A673 (cell line): Measurements from ENCODE around the gene HSD17B14. TPM values are rescaled to one million over a fixed set of nuclear protein-coding genes. Genes with fewer than 3 reads are reported as not detected.
"Not testable (repeated sequence)": the region's sequence is repeated elsewhere in the genome, so short reads cannot be mapped to it uniquely, and the experiment has no call there.

Source experiments
- BruUV-seq: library from RNA; stranded (reverse); fragments of 400-500 nt; replicated peaks from 2 replicates; lab custom pipeline; 2021; lab: Mats Ljungman, UMichigan
- CTCF ChIA-PET: fragments of 300-600 bp; sonication (Branson Sonifier 250); formaldehyde crosslinking; loops from one replicate; lab custom pipeline; 2022; ENCODE audit warnings: antibody characterized with exemption; lab: Charles Lee
- POLR2A ChIA-PET: fragments of 300-600 bp; sonication (Branson Sonifier 250); formaldehyde crosslinking; loops from one replicate; lab custom pipeline; 2022; ENCODE audit warnings: antibody characterized with exemption; ENCODE audit not compliant: low non-redundant PET; lab: Charles Lee
- DNase-seq: peaks from one replicate; pipeline ENCODE4 v3.0.0-alpha.2; 2015; ENCODE audit warnings: low spot score
- H3K27ac ChIP-seq: fragments of 200-600 bp; sonication (generic); 2 replicates; pipeline ENCODE4 v1.5.1; 2016; ENCODE audit warnings: mixed run types, low read depth, mild to moderate bottlenecking, mixed read lengths, antibody characterized with exemption, low read length; ENCODE audit not compliant: poor library complexity, severe bottlenecking
- H3K27me3 ChIP-seq: fragments of 200-600 bp; sonication (generic); replicated peaks from 2 replicates; pipeline ENCODE4 v1.6.1; 2017; ENCODE audit warnings: mixed run types, low read depth, mild to moderate bottlenecking, mixed read lengths, antibody characterized with exemption, low read length; ENCODE audit not compliant: insufficient read depth, poor library complexity
- H3K36me3 ChIP-seq: fragments of 200-600 bp; sonication (generic); 2 replicates; pipeline ENCODE4 v1.6.1; 2016; ENCODE audit warnings: mixed run types, mild to moderate bottlenecking, mixed read lengths, antibody characterized with exemption, low read length; ENCODE audit not compliant: insufficient read depth, poor library complexity, severe bottlenecking
- H3K4me1 ChIP-seq: fragments of 200-600 bp; sonication (generic); 2 replicates; pipeline ENCODE4 v1.6.1; 2017; ENCODE audit warnings: mixed run types, mild to moderate bottlenecking, mixed read lengths, antibody characterized with exemption, low read length; ENCODE audit not compliant: insufficient read depth, poor library complexity, severe bottlenecking
- H3K4me3 ChIP-seq: fragments of 200-600 bp; sonication (generic); 2 replicates; pipeline ENCODE4 v1.5.1; 2016; ENCODE audit warnings: low read depth, mixed run types, mild to moderate bottlenecking, mixed read lengths, low read length; ENCODE audit not compliant: poor library complexity, severe bottlenecking
- H3K9me3 ChIP-seq: fragments of 200-600 bp; sonication (generic); 2 replicates; pipeline ENCODE4 v1.6.1; 2016; ENCODE audit warnings: mixed run types, low read depth, mild to moderate bottlenecking, mixed read lengths, antibody characterized with exemption, low read length; ENCODE audit not compliant: poor library complexity, severe bottlenecking
- EZH2 ChIP-seq: fragments of 200-600 bp; sonication (generic); IDR thresholded peaks from 2 replicates; pipeline ENCODE4 v1.6.1; 2017; ENCODE audit warnings: borderline replicate concordance, low read depth, mild to moderate bottlenecking, mixed read lengths, antibody characterized with exemption, low read length; ENCODE audit not compliant: poor library complexity, severe bottlenecking
- intact Hi-C: fragments of 100-400 bp; cut with micrococcal nuclease; formaldehyde crosslinking; loops from one replicate; pipeline ENCODE4 v1.10.0; 2022; ENCODE audit not compliant: unreplicated experiment
- total RNA-seq: library from RNA; stranded (reverse); gene quantifications from 2 replicates; pipeline ENCODE4 v1.2.3, GENCODE V29; 2021
- TF ChIP-seq, protein P1 (sequence below): fragments of 300-800, 200-600 bp; sonication (generic); conservative IDR thresholded peaks from 2 replicates; pipeline ENCODE4 v1.5.1; 2017; ENCODE audit warnings: low read depth, mild to moderate bottlenecking, antibody characterized with exemption, low read length, moderate library complexity, mixed read lengths

HSD17B14 gene
- total RNA-seq, 1 experiment from 2014 or later, result 2.0 TPM

GRCh38 chr19:48878196-48879024, 42.1 kb upstream of the HSD17B14 start:
- CTCF ChIA-PET, result interaction anchor here (0.6 kb wide), 1 partner anchor 145 kb away, joined by 7 read pairs; no protein-coding TSS in a partner anchor
- H3K27me3 ChIP-seq, result no peaks in the 10 kb centered on the region
- BruUV-seq, result no TSS peak

DNA sequence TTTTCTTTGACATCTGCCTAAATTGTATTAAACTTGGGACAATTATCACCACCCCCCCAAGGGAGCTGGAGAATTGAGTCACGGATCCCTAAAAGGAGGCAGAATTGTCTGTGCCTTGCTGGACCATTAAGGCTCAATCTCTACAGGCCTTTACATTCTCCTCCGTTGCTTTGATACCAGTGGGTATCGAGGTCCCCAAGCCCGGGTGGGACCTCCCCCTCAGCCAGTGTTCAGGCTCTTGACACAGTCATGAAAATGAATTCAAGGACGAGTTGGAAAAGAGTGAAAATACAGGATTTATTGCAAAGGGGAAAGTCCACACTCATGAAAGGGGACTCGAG, 41.5 kb upstream of the HSD17B14 start:
- ChIA-PET POLR2A (no interaction called here), CTCF (interaction anchor here (0.6 kb wide), 1 partner anchor 144 kb away, joined by 7 read pairs; no protein-coding TSS in a partner anchor)
- Histone ChIP-seq H3K9me3 (no peaks in the 10 kb centered on the region), H3K27me3 (no peaks in the 10 kb centered on the region), H3K4me1 (peaks cover 30% of the 10 kb centered on the region), H3K36me3 (peaks cover 32% of the 10 kb centered on the region), H3K27ac (no peak overlapping the region), H3K4me3 (no peak overlapping the region)
- no TSS peak for BruUV-seq
- no peak for TF ChIP-seq EZH2
- TF ChIP-seq, protein P1, sequence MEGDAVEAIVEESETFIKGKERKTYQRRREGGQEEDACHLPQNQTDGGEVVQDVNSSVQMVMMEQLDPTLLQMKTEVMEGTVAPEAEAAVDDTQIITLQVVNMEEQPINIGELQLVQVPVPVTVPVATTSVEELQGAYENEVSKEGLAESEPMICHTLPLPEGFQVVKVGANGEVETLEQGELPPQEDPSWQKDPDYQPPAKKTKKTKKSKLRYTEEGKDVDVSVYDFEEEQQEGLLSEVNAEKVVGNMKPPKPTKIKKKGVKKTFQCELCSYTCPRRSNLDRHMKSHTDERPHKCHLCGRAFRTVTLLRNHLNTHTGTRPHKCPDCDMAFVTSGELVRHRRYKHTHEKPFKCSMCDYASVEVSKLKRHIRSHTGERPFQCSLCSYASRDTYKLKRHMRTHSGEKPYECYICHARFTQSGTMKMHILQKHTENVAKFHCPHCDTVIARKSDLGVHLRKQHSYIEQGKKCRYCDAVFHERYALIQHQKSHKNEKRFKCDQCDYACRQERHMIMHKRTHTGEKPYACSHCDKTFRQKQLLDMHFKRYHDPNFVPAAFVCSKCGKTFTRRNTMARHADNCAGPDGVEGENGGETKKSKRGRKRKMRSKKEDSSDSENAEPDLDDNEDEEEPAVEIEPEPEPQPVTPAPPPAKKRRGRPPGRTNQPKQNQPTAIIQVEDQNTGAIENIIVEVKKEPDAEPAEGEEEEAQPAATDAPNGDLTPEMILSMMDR, result no peak
- DNase-seq, result no peak
- intact Hi-C loops, result loop anchor here (10.0 kb wide), 1 partner anchor 87 kb away; the partner anchor contains the start of gene FTL

More at GRCh38 chr19:48878196-48879024, 42.1 kb upstream of the HSD17B14 start:
- H3K4me3 ChIP-seq, result no peak overlapping the region
- no peaks in the 10 kb centered on the region for H3K9me3 ChIP-seq
- POLR2A ChIA-PET, result interaction anchor here (0.7 kb wide), 1 partner anchor 212 kb away, joined by 6 read pairs; no protein-coding TSS in a partner anchor
- intact Hi-C loops, result loop anchor here (10.0 kb wide), 1 partner anchor 86 kb away; the partner anchor contains the start of gene FTL
- peaks cover 26% of the 10 kb centered on the region for H3K4me1 ChIP-seq
- peaks cover 29% of the 10 kb centered on the region for H3K36me3 ChIP-seq
- TF ChIP-seq, protein P1, result no peak
- no peak for TF ChIP-seq EZH2
- DNase-seq, result no peak
- no peak overlapping the region for H3K27ac ChIP-seq

- ChIA-PET POLR2A (interaction anchor here (0.6 kb wide), 1 partner anchor 24 kb away, joined by 3 read pairs; no protein-coding TSS in a partner anchor), CTCF (interaction anchor here (0.6 kb wide), 1 partner anchor 33 kb away, joined by 3 read pairs; no protein-coding TSS in a partner anchor)
- Histone ChIP-seq H3K4me1 (peaks cover 30% of the 10 kb centered on the region), H3K36me3 (peaks cover 32% of the 10 kb centered on the region), H3K27ac (peak overlapping the region; percentile 99), H3K4me3 (peak overlapping the region; percentile 91)
- DNase-seq, BruUV-seq, H3K9me3 ChIP-seq, H3K27me3 ChIP-seq: not testable (repeated sequence)
- intact Hi-C loops, result loop anchor here (10.0 kb wide), 1 partner anchor 88 kb away; the partner anchor contains the start of gene FTL
These were observed 40.0 kb upstream of the HSD17B14 start for GRCh38 chr19:48876043-48876981.
